AG04449 (cell line): ENCODE data around the gene SBNO2.
A peak's percentile ranks its signal among the peaks of the same experiment; 100 is the strongest.

Source experiments
- CTCF ChIA-PET: fragments of 350-600 bp; formaldehyde crosslinking; extraction: SDS; loops from one replicate; lab custom pipeline; 2021; ENCODE audit warnings: antibody characterized with exemption; lab: Yijun Ruan, JAX
- POLR2A ChIA-PET: fragments of 400-600, 350-600 bp; formaldehyde crosslinking; extraction: SDS; loops from one replicate; lab custom pipeline; 2020; ENCODE audit warnings: antibody characterized with exemption, inconsistent platforms; lab: Yijun Ruan, JAX
- DNase-seq: peaks from one replicate; pipeline ENCODE4 v3.0.0-alpha.2; 2010; ENCODE audit warnings: low read depth, low spot score
- H3K4me3 ChIP-seq: 2 replicates; pipeline ENCODE4 v1.5.1; 2011; ENCODE audit warnings: low read depth, mild to moderate bottlenecking, control low read depth, low read length
- CTCF ChIP-seq: IDR thresholded peaks from one replicate; pipeline ENCODE4 v1.5.1; 2011; ENCODE audit warnings: mild to moderate bottlenecking, moderate library complexity, low read length, control low read depth, inconsistent platforms; ENCODE audit not compliant: insufficient read depth; ENCODE audit errors: missing control alignments

SBNO2 gene

GRCh38 chr19:1069009-1069779, 104.9 kb downstream of the SBNO2 start:
- TF ChIP-seq CTCF, result no peak
- no peak for DNase-seq
- CTCF ChIA-PET, result no interaction called here
- POLR2A ChIA-PET, result interaction anchor here (0.6 kb wide), 1 partner anchor 116 kb away, joined by 3 read pairs; no protein-coding TSS in a partner anchor
- H3K4me3 ChIP-seq, result no peak overlapping the region

- ChIA-PET POLR2A (no interaction called here), CTCF (interaction anchor here (1.0 to 1.4 kb wide), 3 partner anchors 10 to 127 kb away, joined by 3 to 4 read pairs (median 4); no protein-coding TSS in a partner anchor)
- DNase-seq, result no peak
- no peak for TF ChIP-seq CTCF
- no peak overlapping the region for H3K4me3 ChIP-seq
These were observed 105.8 kb downstream of the SBNO2 start for GRCh38 chr19:1068009-1069001.

- no peak for DNase-seq
- no peak for TF ChIP-seq CTCF
- POLR2A ChIA-PET, result no interaction called here
- CTCF ChIA-PET, result interaction anchor here (0.8 to 3.5 kb wide), 7 partner anchors 9 to 127 kb away, joined by 3 to 15 read pairs (median 4); no protein-coding TSS in a partner anchor
- H3K4me3 ChIP-seq, result peak overlapping the region; percentile 34
These were observed 106.6 kb downstream of the SBNO2 start for GRCh38 chr19:1067341-1067957.

- no peak for DNase-seq
- TF ChIP-seq CTCF, result no peak
- POLR2A ChIA-PET, result no interaction called here
- H3K4me3 ChIP-seq, result peak within 1 kb of the TSS; percentile 34
- CTCF ChIA-PET, result interaction anchor here (0.8 to 3.5 kb wide), 5 partner anchors 13 to 128 kb away, joined by 3 to 15 read pairs (median 4); no protein-coding TSS in a partner anchor
These were observed 107.2 kb downstream of the SBNO2 start, which contains the start of gene ARHGAP45 for GRCh38 chr19:1066748-1067340. Gene ARHGAP45, plus strand, starts transcription at chr19:1067167. Its CDS starts 239 bp downstream, at chr19:1067406.

GRCh38 chr19:1066251-1066747, 107.8 kb downstream of the SBNO2 start:
- POLR2A ChIA-PET, result no interaction called here
- CTCF ChIA-PET, result interaction anchor here (0.6 to 3.5 kb wide), 6 partner anchors 10 to 47 kb away, joined by 3 to 15 read pairs (median 3); no protein-coding TSS in a partner anchor
- DNase-seq, result no peak

More at GRCh38 chr19:1066251-1066747, 107.8 kb downstream of the SBNO2 start:
- TF ChIP-seq CTCF, result no peak
- H3K4me3 ChIP-seq, result no peak overlapping the region
